ENCODE data around the gene RREB1. TPM values are rescaled to one million over a fixed set of nuclear protein-coding genes. Genes with fewer than 3 reads are reported as not detected.
A peak's percentile ranks its signal among the peaks of the same experiment; 100 is the strongest.

RREB1 gene
- total and polyA plus RNA-seq, 4 experiments from 2014 or later: 0.50 to 43.4 (median 25.2) TPM

- no peaks in the 10 kb centered on the region for H3K36me3 Mint-ChIP-seq
- no peaks in the 10 kb centered on the region for H3K9me3 ChIP-seq (ENCODE audit: control insufficient read depth in 1 of 2, low read length in 2 of 2)
- ChIA-PET CTCF (ENCODE audit: partially characterized antibody) (interaction anchor here (0.9 to 1.6 kb wide), 2 partner anchors 8 to 66 kb away, joined by 3 to 5 read pairs; no protein-coding TSS in a partner anchor), POLR2A (ENCODE audit: partially characterized antibody) (interaction anchor here (0.9 kb wide), 1 partner anchor 9 kb away, joined by 3 read pairs; no protein-coding TSS in a partner anchor)
- intact Hi-C loops (cut with micrococcal nuclease): no loop called here
- H3K27me3 Mint-ChIP-seq: no peaks in the 10 kb centered on the region
- no peaks in the 10 kb centered on the region for H3K36me3 ChIP-seq (ENCODE audit: insufficient read depth, low read length)
- no peaks in the 10 kb centered on the region for H3K27me3 ChIP-seq (ENCODE audit: insufficient read depth, low read length)
- H3K27ac Mint-ChIP-seq: no peak overlapping the region
- peaks cover 4% of the 10 kb centered on the region for H3K4me1 ChIP-seq (ENCODE audit: insufficient read depth, low read length)
- DNase-seq: no peak
- peaks cover 2 to 5% (median 5%) of the 10 kb centered on the region in 4 donors for H3K4me1 Mint-ChIP-seq
- peaks cover 0 to 1% (median 0%) of the 10 kb centered on the region in 8 donors for H3K9me3 Mint-ChIP-seq
- H3K27ac ChIP-seq (ENCODE audit: low read depth, low read length): no peak overlapping the region
- H3K4me3 ChIP-seq (ENCODE audit: low read length in 2 of 2): no peak overlapping the region
- H3K4me3 Mint-ChIP-seq: no peak overlapping the region
Measured at GRCh38 chr6:7078856-7079255, 28.9 kb upstream of the RREB1 start.

- no peaks in the 10 kb centered on the region for H3K36me3 ChIP-seq (ENCODE audit: insufficient read depth, low read length)
- CTCF ChIA-PET (ENCODE audit: partially characterized antibody): no interaction called here
- intact Hi-C loops (cut with micrococcal nuclease): no loop called here
Measured at GRCh38 chr6:7080311-7080710, 27.4 kb upstream of the RREB1 start.

GRCh38 chr6:7085911-7086310, 21.9 kb upstream of the RREB1 start:
- Histone ChIP-seq H3K27ac (ENCODE audit: low read depth, low read length) (peak overlapping the region; percentile 17), H3K9me3 (ENCODE audit: control insufficient read depth in 1 of 2, low read length in 2 of 2) (no peaks in the 10 kb centered on the region), H3K27me3 (ENCODE audit: insufficient read depth, low read length) (no peaks in the 10 kb centered on the region), H3K4me1 (ENCODE audit: insufficient read depth, low read length) (peaks cover 25% of the 10 kb centered on the region), H3K36me3 (ENCODE audit: insufficient read depth, low read length) (no peaks in the 10 kb centered on the region), H3K4me3 (ENCODE audit: low read length in 2 of 2) (peak overlapping the region in 1 of 2 donors; percentile 44)
- Mint-ChIP-seq H3K27me3 (no peaks in the 10 kb centered on the region), H3K36me3 (no peaks in the 10 kb centered on the region), H3K27ac (peak overlapping the region in 5 of 7 donors; percentile 83 to 96 (median 88)), H3K9me3 (no peaks in the 10 kb centered on the region), H3K4me1 (peaks cover 17 to 39% (median 24%) of the 10 kb centered on the region in 4 donors), H3K4me3 (peak overlapping the region in 6 of 8 donors; percentile 83 to 97 (median 88))
- no peak for DNase-seq
- POLR2A ChIA-PET (ENCODE audit: partially characterized antibody): interaction anchor here (0.6 to 3.7 kb wide), 6 partner anchors 12 to 42 kb away, joined by 3 to 58 read pairs (median 6); partner anchors contain the start of gene RREB1
- CTCF ChIA-PET (ENCODE audit: partially characterized antibody): interaction anchor here (1.0 to 2.8 kb wide), 5 partner anchors 8 to 157 kb away, joined by 3 to 20 read pairs (median 5); no protein-coding TSS in a partner anchor
- intact Hi-C loops (cut with micrococcal nuclease): loop anchor here (2.0 kb wide), 2 partner anchors 33 to 157 kb away; no protein-coding TSS in a partner anchor

More at GRCh38 chr6:7080311-7080710, 27.4 kb upstream of the RREB1 start:
- Mint-ChIP-seq H3K9me3 (no peaks in the 10 kb centered on the region), H3K4me1 (peaks cover 0 to 7% (median under 1%) of the 10 kb centered on the region in 4 donors), H3K36me3 (no peaks in the 10 kb centered on the region), H3K27ac (no peak overlapping the region), H3K4me3 (no peak overlapping the region), H3K27me3 (no peaks in the 10 kb centered on the region)
- H3K27me3 ChIP-seq (ENCODE audit: insufficient read depth, low read length): no peaks in the 10 kb centered on the region
- H3K4me3 ChIP-seq (ENCODE audit: low read length in 2 of 2): no peak overlapping the region
- no peak overlapping the region for H3K27ac ChIP-seq (ENCODE audit: low read depth, low read length)
- POLR2A ChIA-PET (ENCODE audit: partially characterized antibody): no interaction called here
- no peaks in the 10 kb centered on the region for H3K4me1 ChIP-seq (ENCODE audit: insufficient read depth, low read length)
- DNase-seq: no peak
- H3K9me3 ChIP-seq (ENCODE audit: control insufficient read depth in 1 of 2, low read length in 2 of 2): no peaks in the 10 kb centered on the region

DNA sequence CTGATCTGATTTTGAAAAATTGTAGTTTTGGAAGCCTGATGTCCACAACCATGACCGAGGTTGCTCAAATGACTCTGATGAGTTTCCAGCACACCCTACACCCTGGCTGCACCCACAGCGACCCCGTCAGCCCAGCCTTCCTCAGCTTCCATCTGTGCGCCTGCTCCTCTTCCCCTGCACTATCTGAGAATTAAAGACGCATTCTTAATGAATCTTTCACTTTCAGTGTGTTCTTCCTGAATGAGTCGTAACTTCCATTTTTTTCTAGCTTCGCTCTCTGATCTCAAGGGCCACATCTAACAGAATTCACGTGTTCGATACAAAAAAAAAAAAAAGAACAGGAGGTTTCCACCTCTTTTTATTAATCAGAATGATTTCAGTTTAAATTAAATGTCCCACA, 21.3 kb upstream of the RREB1 start:
- no peaks in the 10 kb centered on the region for H3K27me3 Mint-ChIP-seq
- DNase-seq: peak in 4 of 5 donors; percentile 47 to 56 (median 52)
- H3K4me1 Mint-ChIP-seq: peaks cover 17 to 39% (median 24%) of the 10 kb centered on the region in 4 donors
- H3K4me3 ChIP-seq (ENCODE audit: low read length in 2 of 2): peak overlapping the region; percentile 13 to 44
- ChIA-PET POLR2A (ENCODE audit: partially characterized antibody) (interaction anchor here (1.0 to 3.7 kb wide), 6 partner anchors 12 to 51 kb away, joined by 3 to 58 read pairs (median 9); partner anchors contain the start of gene RREB1), CTCF (ENCODE audit: partially characterized antibody) (interaction anchor here (0.6 to 2.8 kb wide), 10 partner anchors 8 to 157 kb away, joined by 3 to 20 read pairs (median 4); no protein-coding TSS in a partner anchor)
- no peaks in the 10 kb centered on the region for H3K9me3 Mint-ChIP-seq
- intact Hi-C loops (cut with micrococcal nuclease): loop anchor here (2.0 kb wide), 2 partner anchors 34 to 156 kb away; no protein-coding TSS in a partner anchor
- peaks cover 25% of the 10 kb centered on the region for H3K4me1 ChIP-seq (ENCODE audit: insufficient read depth, low read length)
- H3K27ac Mint-ChIP-seq: peak overlapping the region; percentile 76 to 96 (median 88)
- peak overlapping the region; percentile 17 for H3K27ac ChIP-seq (ENCODE audit: low read depth, low read length)
- H3K36me3 Mint-ChIP-seq: no peaks in the 10 kb centered on the region
- H3K36me3 ChIP-seq (ENCODE audit: insufficient read depth, low read length): no peaks in the 10 kb centered on the region
- no peaks in the 10 kb centered on the region for H3K9me3 ChIP-seq (ENCODE audit: control insufficient read depth in 1 of 2, low read length in 2 of 2)
- no peaks in the 10 kb centered on the region for H3K27me3 ChIP-seq (ENCODE audit: insufficient read depth, low read length)
- H3K4me3 Mint-ChIP-seq: peak overlapping the region; percentile 72 to 97 (median 86)

GRCh38 chr6:7087066-7087465, 20.7 kb upstream of the RREB1 start:
- H3K4me3 Mint-ChIP-seq: peak overlapping the region; percentile 72 to 97 (median 86)
- peak overlapping the region; percentile 76 to 96 (median 89) for H3K27ac Mint-ChIP-seq
- peaks cover 17 to 39% (median 24%) of the 10 kb centered on the region in 4 donors for H3K4me1 Mint-ChIP-seq
- Histone ChIP-seq H3K4me3 (ENCODE audit: low read length in 2 of 2) (peak overlapping the region; percentile 13 to 44), H3K27ac (ENCODE audit: low read depth, low read length) (peak overlapping the region; percentile 17), H3K27me3 (ENCODE audit: insufficient read depth, low read length) (no peaks in the 10 kb centered on the region), H3K4me1 (ENCODE audit: insufficient read depth, low read length) (peaks cover 25% of the 10 kb centered on the region), H3K36me3 (ENCODE audit: insufficient read depth, low read length) (no peaks in the 10 kb centered on the region), H3K9me3 (ENCODE audit: control insufficient read depth in 1 of 2, low read length in 2 of 2) (no peaks in the 10 kb centered on the region)
- ChIA-PET CTCF (ENCODE audit: partially characterized antibody) (interaction anchor here (0.6 to 2.8 kb wide), 11 partner anchors 9 to 156 kb away, joined by 3 to 20 read pairs (median 3); no protein-coding TSS in a partner anchor), POLR2A (ENCODE audit: partially characterized antibody) (interaction anchor here (1.0 to 3.7 kb wide), 8 partner anchors 9 to 54 kb away, joined by 3 to 58 read pairs (median 6); partner anchors contain the start of gene RREB1)
- intact Hi-C loops (cut with micrococcal nuclease): loop anchor here (1.0 to 2.0 kb wide), 4 partner anchors 14 to 156 kb away; partner anchors contain the start of gene RREB1
- H3K9me3 Mint-ChIP-seq: no peaks in the 10 kb centered on the region
- DNase-seq: no peak
- H3K27me3 Mint-ChIP-seq: no peaks in the 10 kb centered on the region
- no peaks in the 10 kb centered on the region for H3K36me3 Mint-ChIP-seq

- no peaks in the 10 kb centered on the region for H3K27me3 Mint-ChIP-seq
- H3K27ac Mint-ChIP-seq: peak overlapping the region; percentile 65 to 95 (median 83)
- no peaks in the 10 kb centered on the region for H3K9me3 ChIP-seq (ENCODE audit: control insufficient read depth in 1 of 2, low read length in 2 of 2)
- H3K4me1 ChIP-seq (ENCODE audit: insufficient read depth, low read length): peaks cover 25% of the 10 kb centered on the region
- H3K27me3 ChIP-seq (ENCODE audit: insufficient read depth, low read length): no peaks in the 10 kb centered on the region
- H3K4me1 Mint-ChIP-seq: peaks cover 17 to 39% (median 24%) of the 10 kb centered on the region in 4 donors
- peak overlapping the region; percentile 72 to 97 (median 86) for H3K4me3 Mint-ChIP-seq
- H3K4me3 ChIP-seq (ENCODE audit: low read length in 2 of 2): peak overlapping the region; percentile 13 to 44
- H3K36me3 Mint-ChIP-seq: no peaks in the 10 kb centered on the region
- H3K27ac ChIP-seq (ENCODE audit: low read depth, low read length): no peak overlapping the region
- ChIA-PET CTCF (ENCODE audit: partially characterized antibody) (interaction anchor here (1.1 to 2.8 kb wide), 7 partner anchors 14 to 156 kb away, joined by 3 to 20 read pairs (median 7); no protein-coding TSS in a partner anchor), POLR2A (ENCODE audit: partially characterized antibody) (interaction anchor here (1.0 to 3.7 kb wide), 7 partner anchors 9 to 54 kb away, joined by 3 to 58 read pairs (median 9); partner anchors contain the start of gene RREB1)
- intact Hi-C loops (cut with micrococcal nuclease): loop anchor here (1.0 to 2.0 kb wide), 4 partner anchors 14 to 155 kb away; partner anchors contain the start of gene RREB1
- peak in 1 of 5 donors; percentile 29 for DNase-seq
- no peaks in the 10 kb centered on the region for H3K9me3 Mint-ChIP-seq
- no peaks in the 10 kb centered on the region for H3K36me3 ChIP-seq (ENCODE audit: insufficient read depth, low read length)
Measured at GRCh38 chr6:7087491-7087979, 20.2 kb upstream of the RREB1 start.
